GM19240 (cell line): ENCODE results near the gene ENOX1.

Source experiments
- DNase-seq: peaks from one replicate; pipeline ENCODE4 v3.0.0; 2011; ENCODE audit warnings: low spot score; ENCODE audit not compliant: insufficient read length

ENOX1 gene

DNA sequence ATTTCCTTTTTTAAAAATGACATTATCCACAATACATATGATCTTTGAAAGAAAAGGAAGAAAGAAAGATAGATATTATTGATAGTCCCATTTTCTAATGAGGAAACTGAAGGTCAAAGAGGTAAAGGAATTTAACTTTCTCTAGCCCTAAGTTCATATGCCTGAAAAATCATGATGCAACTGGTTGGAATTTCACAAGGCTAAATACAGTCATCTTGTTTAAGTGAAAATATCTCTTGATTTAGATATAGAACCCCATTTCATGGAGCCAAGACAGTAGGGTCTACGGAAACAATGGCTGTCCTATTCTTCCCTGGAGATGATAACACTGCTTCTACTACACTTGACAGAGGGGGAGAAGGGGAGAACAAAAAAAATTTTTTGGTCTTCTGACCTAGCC is 397.2 kb downstream of the ENOX1 start:
- DNase-seq = no peak

DNA sequence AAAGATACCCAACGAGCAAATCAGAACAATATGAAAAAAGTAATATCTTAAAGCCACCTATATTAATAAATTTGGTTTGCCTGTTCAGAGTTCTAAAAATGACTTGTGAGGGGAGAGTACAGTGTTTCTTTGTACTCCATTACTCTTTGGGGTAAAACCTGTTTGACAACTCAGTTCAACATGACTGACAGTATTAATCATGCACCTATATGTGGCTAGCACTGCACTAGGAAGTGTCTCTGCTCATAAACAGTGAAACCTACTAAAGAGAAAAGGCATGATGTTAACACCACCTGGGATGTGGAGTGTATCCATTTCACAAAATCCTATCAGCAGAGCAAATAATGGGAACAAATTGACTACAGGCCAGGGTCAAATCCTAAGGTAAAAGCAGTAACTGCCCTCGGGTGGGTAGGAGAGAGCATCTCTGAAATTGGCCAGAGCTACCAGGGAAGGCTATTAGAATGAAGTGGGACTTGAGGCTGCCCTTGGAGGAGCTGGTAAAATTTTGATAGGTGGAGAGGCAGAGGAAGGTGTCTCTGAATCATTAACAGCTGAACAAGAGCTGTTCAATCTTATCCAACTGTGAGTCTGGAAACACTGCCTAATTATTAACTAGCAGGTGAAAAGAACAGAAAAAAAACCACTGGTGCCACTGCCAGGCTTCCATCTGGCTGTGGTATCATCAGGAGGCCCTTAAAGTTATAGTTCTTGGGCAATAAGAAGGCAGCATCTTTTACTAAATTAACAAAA is 398.3 kb downstream of the ENOX1 start:
- DNase-seq = no peak

DNA sequence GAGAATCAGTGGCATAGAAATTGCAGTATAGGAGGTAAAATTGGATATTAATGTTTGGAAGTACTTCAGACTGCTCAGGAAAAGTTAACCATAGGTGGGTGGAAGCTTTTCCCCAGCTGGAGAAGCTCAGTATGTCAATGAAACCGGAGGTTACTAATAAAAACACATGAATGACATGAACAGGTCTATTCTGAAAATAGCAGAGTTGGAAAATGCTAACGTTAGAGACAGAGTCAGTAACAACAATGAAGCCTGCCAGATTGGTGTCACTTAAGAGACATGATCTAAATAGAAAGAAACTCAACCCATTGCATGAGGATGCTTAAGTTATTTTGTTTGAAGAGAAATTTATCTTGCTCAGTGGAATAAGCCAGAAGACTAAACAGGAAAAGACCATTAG is 398.9 kb downstream of the ENOX1 start:
- no peak for DNase-seq

DNA sequence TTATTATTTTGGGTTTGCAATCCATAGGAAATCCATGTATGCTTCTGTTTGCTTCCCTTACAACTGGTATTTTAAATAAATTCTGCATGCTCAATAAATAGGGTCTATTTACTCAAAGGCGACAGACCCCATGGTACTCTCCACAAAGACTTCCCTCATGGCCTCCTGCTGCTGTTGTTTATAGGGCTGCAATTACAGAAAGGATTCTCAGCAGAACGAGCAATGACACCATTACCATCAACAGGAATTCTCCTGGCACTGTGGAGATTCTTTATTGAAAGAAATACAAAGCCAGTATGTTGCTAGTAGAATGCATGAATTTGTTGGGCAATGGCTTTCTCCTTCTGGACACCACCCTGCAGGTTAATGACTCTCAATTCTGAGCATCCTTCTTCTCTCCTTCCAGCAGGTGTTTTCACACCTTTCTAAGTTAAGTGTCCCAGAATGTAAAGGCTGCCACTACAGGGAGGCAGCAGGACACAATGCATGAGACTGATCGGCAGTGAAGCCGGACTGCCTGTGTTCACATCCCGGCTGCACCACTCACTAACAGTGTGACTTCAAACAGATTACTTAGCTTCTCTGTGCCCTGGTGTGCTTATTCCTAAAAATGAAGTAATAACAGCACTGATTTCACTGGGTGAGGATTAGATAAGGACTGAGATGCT is 403.1 kb downstream of the ENOX1 start:
- DNase-seq = no peak

DNA sequence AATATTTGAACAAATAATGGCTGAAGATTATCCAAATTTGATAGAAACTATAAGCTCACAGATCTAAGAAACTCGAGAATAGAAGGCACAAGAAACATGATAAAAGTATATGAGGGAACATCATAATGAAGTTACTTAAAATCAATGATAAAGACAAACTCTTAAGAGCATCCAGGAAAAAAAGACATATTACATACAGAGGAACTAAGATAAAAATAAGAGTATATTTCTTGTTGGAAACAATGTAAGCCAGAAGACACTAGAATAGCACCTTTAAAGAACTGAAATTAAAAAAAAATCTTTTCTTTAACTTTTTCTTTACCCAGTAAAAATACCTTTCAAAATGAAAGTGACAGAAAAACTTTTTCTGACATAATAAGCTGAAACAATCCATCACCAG is 407.0 kb downstream of the ENOX1 start:
- DNase-seq = no peak

DNA sequence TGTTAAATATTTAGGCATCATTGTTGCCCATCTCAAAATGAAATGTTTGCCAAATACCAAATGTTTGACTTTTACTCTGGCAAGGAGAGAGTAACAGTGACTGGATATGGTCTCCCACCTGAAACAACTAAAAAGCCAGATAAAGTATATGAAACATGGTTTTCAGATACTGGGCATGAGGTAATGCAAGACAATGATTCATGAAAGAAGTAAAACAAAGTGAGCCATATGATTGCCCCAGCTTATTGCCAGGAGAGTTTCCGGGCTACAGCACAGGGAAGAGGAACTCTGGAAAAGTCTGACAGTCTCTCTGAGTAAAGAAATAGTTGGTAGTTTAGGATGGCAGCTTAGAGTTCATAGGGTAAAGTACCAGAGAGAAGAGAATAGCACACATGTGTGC is 408.8 kb downstream of the ENOX1 start:
- DNase-seq = no peak

DNA sequence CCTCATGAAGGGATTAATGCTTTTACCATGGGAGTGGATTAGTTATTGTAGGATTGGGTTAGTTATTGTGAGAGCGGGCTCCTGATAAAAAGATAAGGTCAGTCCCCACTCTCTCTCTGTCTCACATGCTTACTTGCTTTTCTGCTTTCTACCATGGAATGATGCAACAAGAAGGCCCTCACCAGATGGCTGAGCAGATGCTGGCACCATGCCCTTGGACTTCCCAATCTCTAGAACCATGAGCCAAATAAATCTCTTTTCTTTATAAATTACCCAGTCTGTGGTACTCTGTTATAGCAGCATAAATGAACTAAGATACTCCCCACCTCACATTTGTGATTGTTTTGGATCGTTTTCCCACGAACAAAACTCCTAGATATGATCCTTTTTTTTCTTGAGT is 409.6 kb downstream of the ENOX1 start:
- no peak for DNase-seq

DNA sequence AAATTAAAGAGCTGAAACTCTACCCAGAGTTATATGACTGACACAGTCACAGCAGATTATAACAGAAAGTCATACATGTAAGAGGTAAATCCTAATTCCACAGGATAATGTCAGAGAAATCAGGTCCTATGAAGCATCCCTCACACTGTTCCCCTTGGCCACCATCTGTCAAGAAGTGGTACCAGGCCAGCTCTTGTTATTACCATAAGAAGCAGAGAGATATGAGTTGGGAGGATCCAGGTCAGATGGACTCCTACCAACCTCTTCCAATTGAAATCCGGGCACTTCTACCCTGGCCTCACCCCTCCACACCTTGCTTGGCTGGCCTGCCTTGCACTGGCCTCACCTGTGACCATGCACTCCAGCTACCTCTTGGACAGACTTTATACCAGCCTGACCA is 410.2 kb downstream of the ENOX1 start:
- DNase-seq = no peak

DNA sequence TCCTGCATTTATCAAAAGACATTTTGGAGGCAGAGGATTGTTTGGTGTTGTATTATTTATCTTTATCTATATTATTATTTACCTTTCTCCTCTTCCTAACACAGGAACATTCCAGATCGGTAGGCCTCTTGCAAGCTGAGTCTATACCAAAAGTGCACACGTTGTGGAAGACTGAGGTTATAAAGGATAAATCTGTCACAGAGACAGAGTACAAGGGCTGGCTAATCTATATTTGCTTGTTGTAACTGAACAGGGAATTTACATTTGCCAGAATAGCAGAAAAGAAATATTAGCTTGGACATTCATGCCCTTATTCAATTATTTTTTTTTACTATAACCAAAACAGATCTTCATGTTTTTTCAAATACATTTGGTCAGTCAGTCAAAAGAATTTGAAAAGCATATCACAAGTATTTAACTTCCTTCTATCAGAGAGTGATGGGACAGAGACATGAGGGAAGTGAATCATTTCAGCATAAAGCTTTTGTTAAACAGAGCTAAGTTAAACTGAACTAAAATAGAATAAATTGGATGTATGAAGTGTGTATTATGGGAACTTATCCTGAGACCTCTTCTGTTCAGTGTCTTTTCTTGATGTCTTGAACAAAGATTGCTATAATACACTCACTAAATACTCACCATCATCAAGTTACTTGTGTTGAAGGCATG is 410.8 kb downstream of the ENOX1 start:
- DNase-seq = no peak

DNA sequence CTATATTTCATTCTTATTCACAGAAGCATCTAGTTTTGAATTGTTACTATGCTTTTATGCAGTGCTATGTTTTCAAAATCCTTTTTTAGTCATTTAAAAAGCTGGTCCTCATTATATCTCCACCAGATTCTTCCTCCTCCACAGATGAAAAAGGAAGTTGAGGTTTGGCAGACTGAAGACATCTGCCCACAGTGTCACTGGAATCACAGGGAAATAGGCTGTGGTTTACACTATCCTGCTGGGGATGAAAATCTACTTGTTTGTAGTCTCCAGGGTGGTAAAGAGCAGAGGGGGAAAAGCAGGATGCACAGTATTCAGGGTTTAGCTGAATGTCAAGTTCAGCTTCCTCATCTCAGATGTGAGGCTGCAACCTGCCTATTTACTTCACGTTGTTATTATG is 412.2 kb downstream of the ENOX1 start:
- no peak for DNase-seq

DNA sequence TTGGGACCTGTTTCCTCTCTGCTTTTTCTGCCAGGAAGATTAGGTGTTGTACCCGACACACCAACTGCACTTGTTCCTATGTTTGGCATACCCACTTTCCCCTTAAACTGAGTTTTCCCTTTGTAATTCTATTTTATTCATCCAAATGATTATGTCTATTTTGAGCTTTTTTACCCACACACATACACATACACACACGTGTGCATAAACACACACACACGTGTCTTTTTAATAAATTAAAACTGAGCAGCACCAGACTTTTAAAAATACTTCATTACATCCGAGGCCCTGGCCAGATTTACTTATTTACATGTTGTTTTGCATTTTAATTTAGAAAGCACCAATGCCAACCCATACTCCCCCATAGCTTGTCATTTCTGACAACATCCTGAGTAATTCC is 413.4 kb downstream of the ENOX1 start:
- no peak for DNase-seq

DNA sequence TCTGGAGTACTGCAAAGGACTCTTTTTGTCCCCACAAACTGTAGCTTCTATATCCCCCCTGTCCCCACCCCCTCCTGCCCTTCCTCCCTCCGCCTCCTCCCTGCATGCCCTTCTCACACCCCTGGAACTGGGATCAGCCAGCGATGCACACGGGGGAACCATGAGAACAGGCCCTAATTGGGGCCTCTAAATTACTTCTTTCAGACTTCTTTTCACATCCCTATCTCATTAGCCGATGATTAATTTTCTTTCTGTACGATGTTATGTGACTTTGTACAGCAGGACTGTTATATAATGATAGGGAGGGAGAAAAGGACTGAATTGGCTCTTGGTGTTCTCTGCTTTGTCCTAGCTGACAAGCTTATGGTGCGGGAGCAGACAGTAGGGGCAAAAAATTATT is 415.9 kb downstream of the ENOX1 start:
- no peak for DNase-seq

DNA sequence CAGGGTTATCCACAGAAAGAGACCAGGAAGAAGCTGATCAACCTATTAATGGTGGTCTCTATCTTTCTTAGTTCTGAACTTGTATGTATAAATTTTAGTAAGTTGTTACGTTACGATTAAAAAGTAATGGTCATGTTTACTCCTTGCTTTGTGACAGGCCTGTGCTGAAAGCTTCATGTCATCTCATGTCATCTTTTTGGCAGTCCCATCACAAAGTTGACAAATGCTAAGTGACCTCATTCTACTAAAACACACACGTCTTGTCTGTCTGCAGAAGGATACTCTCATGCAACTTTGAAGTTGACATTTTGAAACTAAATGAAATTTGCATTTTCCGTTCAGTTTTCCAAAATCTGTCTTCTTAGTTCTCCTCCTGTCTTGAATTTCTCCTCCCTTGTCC is 417.5 kb downstream of the ENOX1 start:
- no peak for DNase-seq

DNA sequence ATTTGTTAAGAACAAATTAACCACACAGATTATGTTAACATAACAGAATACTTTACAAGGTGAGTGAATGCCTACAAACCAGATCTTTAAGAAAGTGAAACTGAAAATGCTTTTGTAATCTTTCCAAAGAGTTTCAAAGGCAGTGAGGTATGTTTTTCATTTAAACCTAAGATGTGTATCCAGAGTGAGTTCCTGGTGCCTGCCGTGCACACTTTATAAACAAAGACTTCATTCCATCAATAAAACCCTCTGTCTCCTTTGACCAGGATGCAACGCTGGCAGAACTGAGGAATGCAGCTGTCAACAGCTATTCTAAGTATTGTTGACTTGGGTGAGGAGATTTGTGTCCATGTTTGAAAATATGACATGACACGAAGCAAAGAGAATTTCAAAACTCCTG is 418.8 kb downstream of the ENOX1 start:
- no peak for DNase-seq

DNA sequence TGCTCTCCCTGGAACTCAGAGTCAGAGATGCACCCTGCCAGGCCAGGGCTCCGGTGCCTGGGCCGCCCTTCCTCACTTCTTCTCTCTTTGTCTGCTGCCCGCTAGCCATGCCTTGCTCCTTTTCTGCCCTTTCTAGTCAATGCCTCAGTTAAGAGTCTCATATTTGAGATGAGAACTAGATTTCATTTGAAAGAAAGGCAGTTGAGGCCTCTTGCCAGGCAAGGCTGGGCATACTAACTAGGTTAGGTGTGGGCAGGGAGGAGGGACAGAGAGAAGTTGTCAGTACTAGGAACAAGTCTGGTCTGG is 421.8 kb downstream of the ENOX1 start:
- no peak for DNase-seq

DNA sequence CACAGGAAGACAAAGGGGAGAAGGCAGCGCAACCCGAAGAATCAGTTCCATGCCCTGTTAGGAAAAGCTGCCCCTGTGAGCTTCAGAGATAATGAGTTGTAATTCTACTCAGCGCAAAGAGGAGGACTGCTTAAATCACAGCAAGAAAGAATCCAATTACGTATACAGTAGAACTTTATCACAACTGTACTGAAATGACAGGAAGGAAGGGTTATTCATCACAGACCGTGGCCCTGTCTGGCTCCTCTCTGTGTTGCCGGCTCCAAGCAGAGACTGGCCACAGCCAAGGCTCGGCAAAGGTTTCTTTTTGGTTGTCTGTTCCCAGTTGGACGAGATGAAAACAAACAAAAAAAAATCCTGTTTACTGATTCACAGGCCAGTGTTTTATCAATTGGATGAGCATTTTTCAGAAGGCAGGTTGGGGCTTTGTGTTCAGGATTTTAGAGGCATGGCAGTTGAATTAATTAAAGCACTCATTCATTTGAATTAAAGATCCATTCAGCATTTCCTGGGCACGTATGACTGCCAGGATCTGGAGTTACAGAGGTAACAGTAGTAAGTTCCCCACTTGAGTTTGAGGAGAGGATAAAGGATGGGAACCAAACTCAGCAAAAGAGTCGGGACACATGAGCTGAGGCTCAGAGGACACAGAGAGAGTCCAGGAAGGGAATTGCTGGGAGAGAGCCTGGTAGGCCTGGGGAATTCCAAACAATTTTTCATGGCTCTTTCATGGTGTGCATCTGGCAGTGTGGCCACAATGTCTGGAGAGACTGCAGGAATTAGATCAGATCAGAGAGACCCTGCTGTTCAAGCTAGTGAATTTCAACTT is 422.3 kb downstream of the ENOX1 start:
- DNase-seq = no peak

DNA sequence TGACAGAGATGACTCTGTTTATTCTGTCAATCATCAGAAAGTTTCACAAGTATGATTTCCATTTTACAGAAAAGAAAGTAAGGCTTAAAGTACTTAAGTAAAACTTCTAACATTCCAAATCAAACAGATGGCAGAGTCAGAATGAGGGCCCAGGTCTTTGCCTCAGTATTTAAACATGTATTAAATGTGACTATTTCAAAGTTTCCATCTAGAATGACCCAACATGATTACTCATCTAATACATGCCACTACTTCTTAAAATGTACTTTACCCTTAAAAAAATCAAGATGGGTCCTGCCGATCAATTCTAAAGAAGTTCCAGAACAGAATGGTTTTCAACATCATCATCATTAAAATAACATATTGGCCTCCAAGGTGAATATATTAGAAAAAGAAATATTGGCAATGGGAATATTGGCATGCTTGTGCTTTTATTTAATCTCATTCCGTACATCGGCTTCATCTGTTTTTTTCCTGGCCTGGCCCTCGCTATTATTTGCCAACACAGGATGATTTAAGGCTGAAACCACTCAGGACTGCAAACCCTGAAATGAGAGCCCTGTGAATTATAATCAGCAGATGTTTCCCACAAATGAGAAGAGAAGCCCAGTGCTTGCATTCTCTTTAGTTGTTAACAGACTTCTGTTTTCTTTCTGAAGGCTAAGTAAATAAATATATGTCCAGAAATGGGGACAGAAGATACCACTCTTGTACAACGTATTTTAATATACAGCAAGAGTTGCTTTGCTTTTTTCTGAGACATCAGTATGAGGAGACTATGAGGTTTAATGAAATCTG is 423.4 kb downstream of the ENOX1 start:
- DNase-seq = no peak

DNA sequence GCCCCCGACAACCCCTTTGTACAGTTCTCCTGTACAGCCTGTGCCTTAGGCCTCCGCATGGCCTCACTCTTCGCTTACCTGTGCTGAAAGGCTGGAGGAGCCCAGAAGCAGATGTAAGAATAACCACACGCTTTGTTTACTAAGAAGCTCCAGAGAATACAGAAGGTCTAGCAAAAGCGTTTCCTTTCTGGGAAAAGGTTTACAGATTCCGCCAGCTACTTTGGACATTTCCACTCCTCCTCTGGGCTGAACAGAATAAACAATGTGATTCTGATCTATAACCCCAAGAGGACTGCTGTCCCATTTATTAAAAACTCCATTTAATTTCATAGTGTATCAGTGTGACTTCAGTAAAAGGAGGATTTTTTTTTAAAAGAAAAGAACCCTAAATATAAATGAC is 424.2 kb downstream of the ENOX1 start:
- DNase-seq = no peak

DNA sequence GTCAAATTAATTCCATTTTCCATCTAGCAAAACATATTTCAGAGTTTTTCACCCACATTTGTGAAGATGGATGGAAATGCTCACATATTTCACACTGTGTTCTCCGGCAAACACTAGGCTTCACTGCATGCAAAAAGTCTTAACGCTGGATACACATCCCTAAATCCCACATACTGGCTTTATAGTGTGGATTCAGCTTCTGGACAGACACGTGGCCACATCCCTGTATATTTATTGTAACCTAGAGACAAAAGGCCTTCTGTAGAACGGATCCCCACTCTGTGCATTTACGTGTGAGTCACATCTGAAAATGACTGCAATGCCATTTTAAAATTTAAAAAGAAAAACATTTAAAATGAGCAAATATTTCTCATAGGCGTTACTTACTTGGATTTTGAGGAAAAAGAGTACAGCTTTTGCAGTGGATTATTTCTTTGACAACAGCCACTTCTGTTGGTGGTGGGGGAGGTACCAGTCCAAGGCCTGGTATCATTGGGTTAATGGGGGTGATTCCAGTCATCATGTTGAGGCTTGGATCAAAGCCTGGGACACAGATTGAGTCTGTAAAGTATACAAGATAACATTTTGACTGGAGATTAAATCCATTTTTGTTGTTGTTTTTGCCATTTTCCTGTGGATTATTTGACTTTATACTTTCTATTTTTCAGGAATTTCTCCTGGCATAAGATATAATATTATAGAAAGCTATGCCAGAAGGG is 425.7 kb downstream of the ENOX1 start:
- no peak for DNase-seq

DNA sequence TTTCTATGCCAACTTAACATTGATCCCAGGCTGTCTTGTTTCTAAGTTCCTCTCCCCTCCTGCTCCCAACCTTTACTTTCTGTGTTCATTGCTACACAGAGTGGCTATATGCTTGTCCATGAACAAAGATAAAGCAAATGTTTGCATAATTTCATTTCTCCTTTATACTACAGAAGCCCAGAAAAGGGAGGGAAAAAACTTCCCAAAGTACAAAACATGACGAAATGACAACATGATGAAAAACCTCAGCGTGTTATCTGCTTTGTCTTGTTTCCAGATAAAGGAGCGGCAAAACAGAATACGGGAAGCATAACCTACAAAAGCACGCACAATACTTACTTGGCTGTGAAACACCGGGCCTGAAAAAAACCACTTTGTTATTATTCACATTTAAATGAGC is 426.6 kb downstream of the ENOX1 start:
- DNase-seq = no peak

DNA sequence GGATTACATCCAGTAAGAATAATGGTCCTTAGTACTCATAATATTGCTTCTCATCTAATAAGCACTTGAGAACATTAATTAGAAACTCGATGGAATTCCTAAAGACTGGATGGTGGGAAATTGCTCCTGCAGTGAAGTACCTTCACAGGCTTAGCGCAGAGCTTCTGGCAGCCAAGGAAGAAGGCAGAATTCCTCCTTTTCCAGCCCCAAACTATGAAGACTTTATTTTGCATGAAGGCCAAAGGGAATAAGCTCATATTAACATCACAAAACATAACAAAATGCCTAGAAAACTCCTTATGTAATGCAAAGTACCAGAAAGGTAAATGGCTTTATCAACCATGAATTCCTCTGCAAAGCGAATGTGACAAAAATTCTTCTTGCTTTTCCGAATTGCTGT is 427.2 kb downstream of the ENOX1 start:
- no peak for DNase-seq
